Ovary (tissue), 3 donors: ENCODE data around the gene ANKRD31.

Experiments used
- CTCF ChIP-seq, 3 donors: fragments of 450-650 bp in 2 of 3; fragments of 200-600 bp in 1 of 3; IDR thresholded peaks; one replicate each; pipeline versions ENCODE4 v1.5.1 to v1.8.0; 2016 to 2022; ENCODE audit warnings: antibody characterized with exemption in 3 of 3, mild to moderate bottlenecking in 1 of 3
- POLR2A ChIP-seq: fragments of 450-650 bp; IDR thresholded peaks from one replicate; pipeline ENCODE4 v1.6.1; 2017; ENCODE audit warnings: antibody characterized with exemption, mild to moderate bottlenecking, moderate library complexity
- donor health status: DM: no; HTN: no; CAD: no.

GRCh38 chr5:75108931-75109596 lies 127.6 kb downstream of the ANKRD31 start:
- TF ChIP-seq POLR2A: no peak
- TF ChIP-seq CTCF (IDR thresholded peaks at IDR 0.05): no peak
